ENCODE results near the gene FBXW9. TPM values are rescaled to one million over a fixed set of nuclear protein-coding genes. Genes with fewer than 3 reads are reported as not detected.

The FBXW9 gene
- total and polyA plus RNA-seq, 2 experiments from 2014 or later: 17.2 to 25.6 TPM

DNA sequence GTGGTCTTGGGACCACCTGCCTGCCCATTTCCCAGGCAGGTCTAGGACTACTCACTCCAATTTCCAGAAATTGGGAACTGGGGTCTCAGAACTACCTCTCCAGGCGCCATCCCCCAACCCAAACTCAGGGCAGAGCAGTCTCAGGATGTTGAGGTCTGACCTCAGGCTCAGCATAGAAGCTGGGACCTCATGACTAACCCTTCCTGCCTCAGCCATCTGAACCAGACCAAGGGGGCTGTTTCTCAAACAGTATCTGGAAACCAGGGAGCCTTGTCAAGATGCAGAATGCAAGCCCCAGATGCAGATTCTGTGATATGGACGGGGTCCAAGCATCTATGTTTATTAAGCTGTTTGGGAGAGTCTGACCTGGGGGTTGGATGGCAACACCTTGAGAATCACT is 1.3 kb downstream of the FBXW9 start:
- Histone ChIP-seq H3K27me3 (no peaks in the 10 kb centered on the region), H3K27ac (no peak overlapping the region), H3K4me1 (ENCODE audit: low read depth) (no peaks in the 10 kb centered on the region), H3K9me3 (ENCODE audit: low read depth) (no peaks in the 10 kb centered on the region), H3K36me3 (no peaks in the 10 kb centered on the region), H3K4me3 (no peak overlapping the region)
- DNase-seq (ENCODE audit: low read depth in 1 of 2, low spot score in 1 of 2): no peak
- TF ChIP-seq, protein P1, sequence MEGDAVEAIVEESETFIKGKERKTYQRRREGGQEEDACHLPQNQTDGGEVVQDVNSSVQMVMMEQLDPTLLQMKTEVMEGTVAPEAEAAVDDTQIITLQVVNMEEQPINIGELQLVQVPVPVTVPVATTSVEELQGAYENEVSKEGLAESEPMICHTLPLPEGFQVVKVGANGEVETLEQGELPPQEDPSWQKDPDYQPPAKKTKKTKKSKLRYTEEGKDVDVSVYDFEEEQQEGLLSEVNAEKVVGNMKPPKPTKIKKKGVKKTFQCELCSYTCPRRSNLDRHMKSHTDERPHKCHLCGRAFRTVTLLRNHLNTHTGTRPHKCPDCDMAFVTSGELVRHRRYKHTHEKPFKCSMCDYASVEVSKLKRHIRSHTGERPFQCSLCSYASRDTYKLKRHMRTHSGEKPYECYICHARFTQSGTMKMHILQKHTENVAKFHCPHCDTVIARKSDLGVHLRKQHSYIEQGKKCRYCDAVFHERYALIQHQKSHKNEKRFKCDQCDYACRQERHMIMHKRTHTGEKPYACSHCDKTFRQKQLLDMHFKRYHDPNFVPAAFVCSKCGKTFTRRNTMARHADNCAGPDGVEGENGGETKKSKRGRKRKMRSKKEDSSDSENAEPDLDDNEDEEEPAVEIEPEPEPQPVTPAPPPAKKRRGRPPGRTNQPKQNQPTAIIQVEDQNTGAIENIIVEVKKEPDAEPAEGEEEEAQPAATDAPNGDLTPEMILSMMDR (IDR thresholded peaks at IDR 0.05; ENCODE audit: low read depth, low read length): no peak

DNA sequence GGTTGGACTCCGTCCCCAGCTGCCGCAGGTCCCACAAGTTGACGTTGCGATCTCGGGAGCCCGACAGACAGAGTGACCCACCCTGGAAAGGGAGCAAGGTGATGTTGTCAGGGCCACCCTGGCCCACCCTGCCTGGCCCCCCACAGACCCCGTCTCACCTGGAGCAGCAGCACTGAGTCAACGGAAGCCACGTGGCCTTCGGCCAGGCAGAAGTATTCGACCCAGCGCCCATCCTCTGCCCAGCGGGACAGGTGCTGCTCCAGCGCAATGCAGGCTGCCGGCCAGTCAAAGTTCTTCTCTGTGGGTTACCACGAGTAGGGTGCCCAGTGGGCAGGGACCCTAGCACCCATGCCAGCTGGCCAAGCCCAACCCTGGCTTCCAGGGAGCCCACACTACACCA is 1.8 kb downstream of the FBXW9 start:
- no peak overlapping the region for H3K27ac ChIP-seq
- H3K9me3 ChIP-seq (ENCODE audit: low read depth): no peaks in the 10 kb centered on the region
- H3K4me1 ChIP-seq (ENCODE audit: low read depth): no peaks in the 10 kb centered on the region
- TF ChIP-seq, protein P1 (IDR thresholded peaks at IDR 0.05; ENCODE audit: low read depth, low read length): no peak
- DNase-seq (ENCODE audit: low read depth in 1 of 2, low spot score in 1 of 2): no peak
- H3K27me3 ChIP-seq: no peaks in the 10 kb centered on the region
- no peak overlapping the region for H3K4me3 ChIP-seq
- no peaks in the 10 kb centered on the region for H3K36me3 ChIP-seq

DNA sequence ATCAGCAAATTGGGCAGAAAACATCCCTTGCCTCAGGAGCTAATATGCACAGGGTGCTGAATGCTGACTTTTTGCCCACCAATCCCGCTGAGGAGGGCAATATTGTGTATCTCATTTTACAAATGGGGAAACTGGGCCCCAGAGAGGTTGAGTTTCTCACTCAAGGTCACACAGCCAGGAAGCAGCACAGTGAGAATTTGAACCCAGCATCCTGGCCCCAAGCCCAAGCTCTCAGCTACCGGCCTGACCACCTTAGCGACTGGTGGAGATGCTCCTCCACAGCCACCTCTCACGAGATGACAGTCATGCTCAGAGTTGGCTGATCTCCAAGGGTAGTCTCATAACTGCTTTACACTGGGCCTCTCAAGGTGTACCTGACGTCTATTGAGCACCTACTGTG is 3.5 kb downstream of the FBXW9 start:
- Histone ChIP-seq H3K36me3 (no peaks in the 10 kb centered on the region), H3K9me3 (ENCODE audit: low read depth) (no peaks in the 10 kb centered on the region), H3K4me1 (ENCODE audit: low read depth) (no peaks in the 10 kb centered on the region), H3K27ac (no peak overlapping the region), H3K4me3 (no peak overlapping the region), H3K27me3 (no peaks in the 10 kb centered on the region)
- TF ChIP-seq, protein P1 (IDR thresholded peaks at IDR 0.05; ENCODE audit: low read depth, low read length): no peak
- DNase-seq (ENCODE audit: low read depth in 1 of 2, low spot score in 1 of 2): no peak

DNA sequence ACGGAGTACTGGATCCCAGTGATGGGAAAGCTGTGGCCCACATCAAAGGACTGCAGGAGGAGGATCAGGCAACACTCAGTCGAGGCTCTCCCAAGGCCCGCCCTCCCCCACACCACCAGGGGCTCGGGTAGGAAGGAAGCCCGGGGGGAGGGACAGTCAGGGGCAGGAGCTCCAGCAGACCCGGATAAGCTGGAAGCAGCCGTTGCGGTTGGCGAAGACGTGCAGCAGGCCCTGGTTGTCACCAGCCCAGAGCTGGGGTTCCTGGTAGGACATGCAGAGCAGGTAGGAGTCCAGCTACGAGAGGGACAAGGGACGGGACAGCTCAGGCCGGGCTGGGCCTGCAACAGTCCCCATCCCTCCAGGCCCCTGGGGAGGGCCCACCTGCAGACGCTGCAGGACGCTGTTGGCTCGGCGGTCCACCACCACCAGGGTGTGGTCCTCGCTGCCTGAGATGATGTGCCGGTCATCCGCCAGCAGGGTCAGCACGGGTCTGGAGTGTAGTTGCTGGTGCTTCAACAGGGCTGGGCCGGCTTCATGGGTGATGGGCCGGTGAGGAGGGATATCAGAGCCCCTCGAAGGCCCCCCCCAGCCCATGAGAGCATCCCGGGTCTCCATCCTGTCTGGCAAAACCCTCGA is 6.7 kb downstream of the FBXW9 start:
- H3K36me3 ChIP-seq: no peaks in the 10 kb centered on the region
- no peak for DNase-seq (ENCODE audit: low read depth in 1 of 2, low spot score in 1 of 2)
- no peaks in the 10 kb centered on the region for H3K9me3 ChIP-seq (ENCODE audit: low read depth)
- H3K4me1 ChIP-seq (ENCODE audit: low read depth): no peaks in the 10 kb centered on the region
- no peak overlapping the region for H3K27ac ChIP-seq
- no peak overlapping the region for H3K4me3 ChIP-seq
- TF ChIP-seq, protein P1 (IDR thresholded peaks at IDR 0.05; ENCODE audit: low read depth, low read length): no peak
- no peaks in the 10 kb centered on the region for H3K27me3 ChIP-seq

DNA sequence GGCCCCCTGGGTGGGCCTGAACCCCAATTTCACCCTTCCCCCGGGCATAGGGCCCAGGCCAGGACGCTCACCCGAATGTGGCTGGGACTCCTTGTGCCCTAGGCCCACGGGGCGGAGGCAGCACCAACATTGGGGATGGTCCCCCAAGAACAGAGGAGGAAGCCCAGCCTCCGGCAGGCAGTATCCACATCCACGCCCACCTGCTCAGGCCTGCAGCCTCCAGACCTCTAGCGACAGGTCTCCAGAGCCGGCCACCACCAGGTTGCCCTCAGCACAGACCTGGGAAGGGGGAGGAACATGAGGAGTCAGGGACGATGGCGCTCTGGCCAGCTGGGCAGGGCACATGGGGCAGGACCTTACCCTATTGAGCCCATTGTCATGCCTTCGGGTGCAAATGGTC is 7.4 kb downstream of the FBXW9 start:
- TF ChIP-seq, protein P1 (IDR thresholded peaks at IDR 0.05; ENCODE audit: low read depth, low read length): no peak
- no peak overlapping the region for H3K4me3 ChIP-seq
- no peak overlapping the region for H3K27ac ChIP-seq
- no peaks in the 10 kb centered on the region for H3K9me3 ChIP-seq (ENCODE audit: low read depth)
- no peaks in the 10 kb centered on the region for H3K36me3 ChIP-seq
- no peaks in the 10 kb centered on the region for H3K27me3 ChIP-seq
- no peak for DNase-seq (ENCODE audit: low read depth in 1 of 2, low spot score in 1 of 2)
- H3K4me1 ChIP-seq (ENCODE audit: low read depth): no peaks in the 10 kb centered on the region

All from cardiac muscle cell (in vitro differentiated cells and primary cell).